Mucosa of descending colon (tissue), 3 donors: Measurements from ENCODE around the gene DSN1. TPM values are rescaled to one million over a fixed set of nuclear protein-coding genes. Genes with fewer than 3 reads are reported as not detected.

ENCODE experiments used
- ATAC-seq: fragments of 200-7000 bp; cut with Tn5 transposase; one replicate; pipeline ENCODE4 v1.9.1; 2020; ENCODE audit warnings: mild to moderate bottlenecking, moderate library complexity
- DNase-seq, 3 donors: peaks; one replicate each; pipeline ENCODE4 v3.0.0-alpha.2; 2020
- H3K36me3 ChIP-seq: fragments of 200-600 bp; one replicate; pipeline ENCODE4 v1.8.0; 2021; ENCODE audit warnings: low read depth, mild to moderate bottlenecking
- H3K4me1 ChIP-seq: fragments of 200-600 bp; one replicate; pipeline ENCODE4 v1.8.0; 2021; ENCODE audit warnings: low read depth, mild to moderate bottlenecking
- H3K4me3 ChIP-seq: fragments of 200-600 bp; one replicate; pipeline ENCODE4 v1.8.0; 2021; ENCODE audit warnings: mild to moderate bottlenecking
- H3K9me3 ChIP-seq: fragments of 200-600 bp; one replicate; pipeline ENCODE4 v1.8.0; 2021; ENCODE audit warnings: mild to moderate bottlenecking
- CTCF ChIP-seq: fragments of 200-600 bp; IDR thresholded peaks from one replicate; pipeline ENCODE4 v1.8.0; 2022; ENCODE audit warnings: antibody characterized with exemption, mild to moderate bottlenecking
- intact Hi-C, 2 donors: fragments of 100-400 bp; cut with DNase I in 1 of 2; cut with micrococcal nuclease in 1 of 2; formaldehyde crosslinking; loops; one replicate each; pipeline versions ENCODE4 v1.11.0 to v1.11.1; 2022; cut with DNase I, micrococcal nuclease
- total RNA-seq, 3 donors: library from RNA; stranded (reverse); fragmentation: NEBNext Ultra II Directional in 2 of 3; extraction: Animal tissue kit (Norgen Biotek cat#: 25700) in 2 of 3; gene quantifications; one replicate each; pipeline versions ENCODE4 v1.2.1 to v1.2.4, GENCODE V29; 2021 to 2023
- donor health status: DM: no; HTN: no; CAD: no; lungs with moderate emphysema.
- donor health status: DM: no; HTN: no; CAD: no.
- donor health status: DM: no; HTN: yes; CAD: no.

Gene DSN1
- total RNA-seq, 3 donors from 2014 or later: 7.8 to 11.3 (median 7.9) TPM

DNA sequence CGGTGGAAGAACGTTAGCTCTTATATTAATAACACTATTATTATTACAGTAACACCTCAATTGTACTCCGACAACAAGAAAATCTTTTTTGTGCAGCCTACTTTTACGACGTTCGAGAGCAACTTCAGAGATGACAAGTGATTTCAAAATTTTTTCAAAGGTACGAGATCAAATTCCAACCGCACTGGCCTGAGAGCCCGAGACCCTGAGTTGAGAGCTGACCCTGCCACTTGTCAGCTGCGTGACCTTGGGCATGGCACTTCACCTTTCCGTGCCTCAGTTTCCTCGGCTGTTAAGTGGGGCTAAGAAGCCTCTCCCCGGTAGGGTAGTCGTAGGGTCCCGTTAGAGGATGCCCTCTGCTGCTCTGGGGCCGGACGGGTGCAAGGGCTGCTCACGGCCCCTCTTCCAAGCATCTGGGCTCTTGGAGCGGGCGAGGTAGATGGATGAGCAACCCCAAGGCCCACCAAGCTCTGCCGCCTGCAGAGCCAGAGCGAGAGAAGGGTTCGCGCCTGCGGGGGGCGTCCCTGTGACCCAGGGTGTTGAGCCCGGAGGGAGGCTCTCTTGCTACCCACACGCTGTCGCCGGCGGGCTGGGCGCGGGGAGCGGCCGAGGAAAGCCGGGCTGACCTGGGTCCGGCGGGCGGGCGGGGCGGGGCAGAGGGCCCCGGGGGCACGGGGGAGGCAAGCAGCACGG, 28.2 kb downstream of the DSN1 start:
- Histone ChIP-seq H3K4me3 (peak overlapping the region; percentile 74), H3K36me3 (no peaks in the 10 kb centered on the region), H3K9me3 (no peaks in the 10 kb centered on the region), H3K4me1 (peaks cover 5% of the 10 kb centered on the region)
- ATAC-seq (peak; percentile 47), DNase-seq (peak in 2 of 3 donors; percentile 40 to 67)
- TF ChIP-seq CTCF: no peak
- intact Hi-C loops: no loop called here

DNA sequence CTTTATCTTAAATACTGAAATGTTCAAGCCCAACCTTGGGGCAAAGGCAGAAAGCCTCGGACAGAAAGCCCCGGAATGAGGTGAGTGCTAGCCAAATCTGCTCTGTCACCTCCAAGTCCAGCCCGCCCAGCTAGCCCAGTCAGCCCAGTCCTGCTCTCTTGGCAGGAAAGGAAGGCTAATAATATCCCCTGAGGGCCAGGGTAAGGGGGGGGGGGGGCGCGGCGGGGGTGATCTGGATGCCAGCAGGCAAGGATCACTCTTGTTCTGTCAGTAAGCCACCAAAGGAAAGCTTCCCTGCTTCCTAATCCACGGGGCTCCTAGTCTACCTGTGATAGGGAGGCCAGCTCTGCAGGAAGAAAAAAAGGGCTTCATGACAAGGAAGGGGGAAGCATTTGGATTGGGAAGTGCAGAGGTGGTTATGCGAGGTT, 28.8 kb downstream of the DSN1 start:
- no peak for TF ChIP-seq CTCF
- Histone ChIP-seq H3K9me3 (no peaks in the 10 kb centered on the region), H3K36me3 (no peaks in the 10 kb centered on the region), H3K4me1 (peaks cover 5% of the 10 kb centered on the region), H3K4me3 (no peak overlapping the region)
- intact Hi-C loops: no loop called here
- ATAC-seq (peak; percentile 4), DNase-seq (no peak)

- Histone ChIP-seq H3K36me3 (no peaks in the 10 kb centered on the region), H3K4me3 (no peak overlapping the region), H3K4me1 (peaks cover 5% of the 10 kb centered on the region), H3K9me3 (no peaks in the 10 kb centered on the region)
- ATAC-seq (no peak), DNase-seq (no peak)
- TF ChIP-seq CTCF: no peak
- intact Hi-C loops: no loop called here
Observed at GRCh38 chr20:36744243-36744642, 29.3 kb downstream of the DSN1 start.

GRCh38 chr20:36742558-36742957, 31.0 kb downstream of the DSN1 start:
- DNase-seq: no peak
- Histone ChIP-seq H3K4me3 (no peak overlapping the region), H3K9me3 (no peaks in the 10 kb centered on the region), H3K36me3 (no peaks in the 10 kb centered on the region), H3K4me1 (peaks cover 5% of the 10 kb centered on the region)
- intact Hi-C loops: no loop called here
- TF ChIP-seq CTCF: no peak
- ATAC-seq: no peak

GRCh38 chr20:36741072-36741471, 32.5 kb downstream of the DSN1 start:
- H3K4me3 ChIP-seq: no peak overlapping the region
- no peak for TF ChIP-seq CTCF
- H3K4me1 ChIP-seq: peaks cover 5% of the 10 kb centered on the region
- ATAC-seq (no peak), DNase-seq (no peak)
- H3K9me3 ChIP-seq: no peaks in the 10 kb centered on the region
- H3K36me3 ChIP-seq: no peaks in the 10 kb centered on the region
- intact Hi-C loops: no loop called here

- intact Hi-C loops: no loop called here
- Histone ChIP-seq H3K9me3 (no peaks in the 10 kb centered on the region), H3K4me1 (no peaks in the 10 kb centered on the region), H3K4me3 (no peak overlapping the region), H3K36me3 (no peaks in the 10 kb centered on the region)
- DNase-seq (no peak), ATAC-seq (no peak)
- TF ChIP-seq CTCF: no peak
Observed at GRCh38 chr20:36737183-36737499, 36.4 kb downstream of the DSN1 start.
